Measurements from ENCODE around the gene DNAJB13.
"Not testable (repeated sequence)": the region's sequence is repeated elsewhere in the genome, so short reads cannot be mapped to it uniquely, and the experiment has no call there.

Gene DNAJB13, protein sequence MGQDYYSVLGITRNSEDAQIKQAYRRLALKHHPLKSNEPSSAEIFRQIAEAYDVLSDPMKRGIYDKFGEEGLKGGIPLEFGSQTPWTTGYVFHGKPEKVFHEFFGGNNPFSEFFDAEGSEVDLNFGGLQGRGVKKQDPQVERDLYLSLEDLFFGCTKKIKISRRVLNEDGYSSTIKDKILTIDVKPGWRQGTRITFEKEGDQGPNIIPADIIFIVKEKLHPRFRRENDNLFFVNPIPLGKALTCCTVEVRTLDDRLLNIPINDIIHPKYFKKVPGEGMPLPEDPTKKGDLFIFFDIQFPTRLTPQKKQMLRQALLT

DNA sequence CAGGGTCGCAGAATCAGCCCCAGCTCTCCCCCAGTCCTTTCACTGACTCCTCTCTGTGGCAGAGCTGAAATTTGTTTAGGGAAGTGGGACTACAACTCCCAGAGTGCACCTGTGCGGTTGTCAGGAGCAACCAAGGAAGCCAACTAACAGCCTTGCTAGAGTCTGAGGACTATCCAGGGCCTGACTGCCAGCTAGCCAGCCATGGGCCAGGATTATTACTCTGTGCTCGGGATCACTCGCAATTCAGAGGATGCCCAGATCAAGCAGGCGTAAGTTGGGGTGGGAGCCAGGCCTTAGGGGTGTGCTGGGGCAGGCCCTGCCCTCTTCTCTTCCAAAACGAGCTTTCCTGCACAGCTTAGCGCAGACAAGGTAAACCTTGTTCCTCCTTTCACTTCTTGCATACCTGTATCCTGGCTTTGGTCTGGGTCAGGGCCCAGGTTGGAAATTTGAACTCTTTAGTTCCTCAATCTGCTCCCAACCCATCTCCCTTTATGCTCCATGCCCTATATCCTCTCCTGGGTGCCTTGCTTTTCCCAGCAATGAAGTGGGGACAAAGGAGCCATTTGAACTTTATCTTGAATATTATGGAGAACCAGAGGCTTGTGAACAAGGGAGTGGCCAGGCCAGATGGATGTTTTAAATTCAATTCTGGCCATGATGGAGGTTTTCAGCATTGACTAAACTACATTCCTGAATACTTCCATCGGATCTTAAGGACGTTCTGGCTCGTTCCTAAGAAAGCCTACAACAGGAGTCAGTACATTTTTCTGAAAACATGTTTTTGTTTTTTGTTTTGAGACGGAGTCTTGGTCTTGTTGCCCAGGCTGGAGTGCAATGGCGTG, at the start of gene DNAJB13:
DNAJB13 (plus strand) TSS at position 158 of the 842 bp plus-strand sequence; CDS start at position 202, 44 bp downstream.
- no peak for DNase-seq (ENCODE audit: low read depth)

DNA sequence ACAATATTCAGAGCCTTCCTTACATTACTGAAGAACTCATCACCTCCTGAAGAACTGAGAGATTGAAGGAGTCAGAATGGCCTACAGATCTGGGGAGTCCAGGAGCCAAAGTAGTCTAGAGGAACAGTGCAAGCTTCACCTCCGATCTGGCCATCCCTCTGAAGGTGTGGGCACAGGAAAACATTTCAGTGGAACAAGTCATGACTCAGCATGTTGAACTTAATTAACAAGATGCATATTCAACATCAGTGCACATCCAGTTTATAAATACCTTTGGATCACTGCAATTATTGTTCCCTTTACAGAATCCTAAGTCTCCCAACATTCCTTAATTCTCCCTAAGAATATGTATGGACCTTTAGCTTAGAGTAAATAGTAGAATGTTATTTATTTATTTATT, 48.5 kb upstream of the DNAJB13 start:
- DNase-seq (ENCODE audit: low read depth), result no peak

DNA sequence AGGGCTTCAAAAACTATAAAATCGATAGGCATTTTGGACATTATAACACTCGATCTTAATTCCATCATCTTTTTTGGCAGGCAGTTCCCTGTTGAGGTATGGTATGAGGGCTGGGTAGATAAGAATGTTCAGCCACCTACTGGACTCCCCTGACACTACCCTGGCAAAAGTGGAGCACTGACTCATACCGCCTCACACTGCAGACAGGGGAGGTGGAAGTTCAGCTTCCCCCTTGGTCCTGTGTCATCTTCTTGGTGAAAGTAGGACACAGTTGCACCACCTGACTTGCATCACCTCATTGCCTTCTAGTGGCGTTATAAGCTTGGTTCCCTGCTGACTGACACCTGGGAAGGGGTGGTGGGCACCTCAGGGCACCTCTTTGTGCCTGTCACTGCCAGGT, 43.6 kb upstream of the DNAJB13 start:
- no peak for DNase-seq (ENCODE audit: low read depth)

DNA sequence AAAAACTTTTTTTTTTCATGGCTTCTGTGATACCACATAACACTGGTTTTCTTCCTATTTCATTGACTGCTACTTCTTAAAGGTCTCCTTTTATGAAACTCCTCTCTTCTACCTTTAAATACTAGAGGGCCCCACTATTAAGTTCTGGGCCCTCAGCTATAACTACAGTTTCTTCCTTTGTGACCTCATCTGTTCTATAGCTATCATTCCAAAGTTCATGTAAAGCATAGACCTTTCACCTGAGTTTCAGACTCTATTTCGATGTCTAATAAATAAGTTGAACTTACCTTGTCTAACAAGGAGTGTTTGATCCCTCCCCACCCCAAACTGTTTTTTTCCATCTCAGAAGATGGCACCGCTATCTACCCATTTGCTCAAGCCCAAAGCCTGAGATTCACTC, 38.8 kb upstream of the DNAJB13 start:
- DNase-seq (ENCODE audit: low read depth), result no peak

DNA sequence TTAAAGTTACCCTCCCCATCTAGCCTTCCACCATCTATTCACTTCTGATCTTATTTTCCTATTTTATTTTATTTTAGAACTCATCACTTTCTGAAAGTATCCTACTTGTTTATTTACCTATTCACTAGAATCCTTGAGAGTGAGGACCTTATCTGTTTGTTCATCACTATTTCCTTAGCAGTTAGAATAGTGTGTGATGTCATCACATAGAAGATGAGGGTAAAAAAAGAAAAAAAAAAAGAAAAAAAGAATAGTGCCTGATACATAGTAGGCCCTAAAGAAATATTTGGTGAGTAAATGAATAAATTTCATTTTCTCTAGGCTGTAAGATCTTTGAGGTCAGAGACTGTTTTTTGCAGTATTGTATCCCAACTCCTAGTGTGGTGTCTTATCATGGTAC, 37.4 kb upstream of the DNAJB13 start:
- no peak for DNase-seq (ENCODE audit: low read depth)

DNA sequence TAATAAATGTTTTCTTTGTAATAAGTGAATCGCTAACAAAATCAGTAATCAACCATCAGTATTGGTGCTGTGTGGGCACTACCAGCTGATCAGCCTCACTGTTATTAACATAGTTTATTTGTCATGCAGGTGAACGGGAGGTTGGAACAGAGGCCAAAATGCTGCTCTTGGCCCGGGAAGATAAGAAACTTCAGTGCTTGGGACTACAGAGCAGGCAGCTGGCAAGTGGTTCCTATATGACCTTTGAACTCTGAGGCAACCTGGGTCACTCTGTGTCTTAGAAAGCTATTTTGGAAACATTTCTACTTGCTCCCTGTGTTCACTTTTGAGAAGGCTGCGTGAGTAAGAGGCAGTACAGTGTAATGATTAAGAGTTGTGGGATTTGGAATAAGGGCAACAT, 36.5 kb upstream of the DNAJB13 start:
- no peak for DNase-seq (ENCODE audit: low read depth)

DNA sequence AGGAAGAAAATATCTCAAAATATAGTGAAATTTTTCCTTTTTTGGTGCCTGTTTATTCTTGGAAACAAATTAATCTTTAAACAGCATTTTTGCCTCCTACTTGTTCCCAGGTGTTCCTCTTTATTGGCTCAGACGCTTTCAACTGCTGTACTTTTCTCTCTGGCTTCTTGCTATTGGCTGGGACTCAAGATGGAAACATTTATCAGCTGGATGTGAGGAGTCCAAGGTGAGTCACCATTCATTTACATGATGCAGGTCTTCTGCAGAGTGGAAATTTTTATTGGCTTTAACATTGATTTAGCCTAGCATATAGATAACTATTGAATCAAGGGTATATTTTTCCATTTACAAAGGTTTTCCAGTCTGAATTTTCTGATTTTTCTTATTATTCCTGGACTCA, 34.4 kb upstream of the DNAJB13 start:
- no peak for DNase-seq (ENCODE audit: low read depth)

DNA sequence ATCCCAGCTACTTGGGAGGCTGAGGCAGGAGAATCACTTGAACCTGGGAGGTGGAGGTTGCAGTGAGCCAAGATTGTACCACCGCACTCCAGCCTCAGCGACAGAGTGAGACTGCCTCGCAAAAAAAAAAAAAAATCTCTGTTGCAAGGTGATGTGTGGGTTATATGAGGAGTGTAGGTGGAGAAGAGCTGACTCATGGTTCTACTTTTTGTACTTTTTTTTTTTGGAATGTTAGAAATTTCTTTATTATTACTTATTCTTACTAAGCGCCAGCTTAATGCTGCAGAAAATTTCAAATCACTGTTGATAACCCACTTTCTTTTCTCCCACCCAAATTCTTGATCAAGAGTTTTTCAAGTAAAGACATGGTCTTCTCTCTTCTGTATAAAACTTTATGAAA, 29.6 kb upstream of the DNAJB13 start:
- DNase-seq (ENCODE audit: low read depth), result no peak

DNA sequence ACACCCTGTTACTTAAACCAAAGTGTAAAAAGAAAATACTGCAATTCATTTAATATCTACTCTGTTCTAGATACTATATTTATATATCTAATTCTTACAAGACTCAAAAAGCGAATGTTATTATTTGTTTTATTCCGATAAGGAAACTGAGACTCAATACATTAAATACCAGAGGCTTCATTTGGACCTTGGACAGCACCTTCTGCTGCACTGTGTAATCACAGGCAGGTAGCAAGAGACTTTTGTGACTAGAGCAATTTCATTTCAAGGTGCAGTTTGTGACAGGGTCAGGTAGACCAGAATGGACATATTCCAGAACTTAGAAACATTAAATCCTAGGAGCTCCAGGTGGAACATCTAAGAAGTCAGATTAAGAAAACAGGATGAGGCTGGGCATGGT, 21.4 kb upstream of the DNAJB13 start:
- DNase-seq (ENCODE audit: low read depth), result no peak

DNA sequence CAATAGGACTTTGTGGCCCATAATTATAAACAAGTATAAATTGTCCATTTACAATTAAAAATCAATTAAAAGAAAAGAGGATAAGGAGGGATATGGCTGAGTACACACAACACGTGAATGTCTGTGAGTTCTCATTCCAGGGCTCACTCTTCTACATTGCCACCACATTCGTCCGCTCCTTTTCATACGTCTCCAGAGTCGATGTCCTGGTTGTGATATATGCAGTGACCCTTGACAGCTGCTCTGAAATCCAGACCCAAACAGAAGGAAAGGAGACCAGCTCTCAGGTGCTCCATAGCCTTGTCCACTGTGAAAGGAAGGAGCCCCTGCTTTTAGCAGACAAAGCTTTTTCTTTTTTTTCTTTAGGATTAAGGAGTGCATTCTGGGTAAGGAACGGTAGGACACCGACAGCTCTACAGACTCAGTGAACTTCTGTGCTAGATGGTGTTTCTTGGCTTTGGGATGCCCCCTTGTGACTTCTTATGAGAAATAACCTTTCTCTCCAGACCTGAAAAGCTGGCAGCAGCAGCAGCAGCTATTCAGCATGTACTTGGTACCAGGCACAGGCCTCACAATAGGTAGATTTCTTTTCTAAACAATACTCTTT, 19.7 kb upstream of the DNAJB13 start:
- DNase-seq (ENCODE audit: low read depth), result no peak

DNA sequence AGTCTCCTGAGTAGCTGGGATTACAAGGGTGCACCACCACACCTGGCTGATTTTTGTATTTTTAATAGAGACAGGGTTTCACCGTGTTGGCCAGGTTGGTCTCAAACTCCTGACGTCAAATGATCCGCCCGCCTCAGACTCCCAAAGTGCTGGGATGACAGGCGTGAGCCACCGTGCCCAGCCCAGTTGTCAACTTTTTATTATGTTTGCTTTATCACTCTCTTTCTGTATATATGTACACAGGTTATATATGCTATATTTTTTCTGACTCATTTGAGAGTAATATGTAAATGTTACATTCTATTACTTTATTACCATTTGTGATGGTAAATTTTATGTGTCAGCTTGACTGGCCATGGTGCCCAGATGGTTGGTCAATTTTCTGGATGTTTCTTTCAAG, 18.9 kb upstream of the DNAJB13 start:
- no peak for DNase-seq (ENCODE audit: low read depth)

DNA sequence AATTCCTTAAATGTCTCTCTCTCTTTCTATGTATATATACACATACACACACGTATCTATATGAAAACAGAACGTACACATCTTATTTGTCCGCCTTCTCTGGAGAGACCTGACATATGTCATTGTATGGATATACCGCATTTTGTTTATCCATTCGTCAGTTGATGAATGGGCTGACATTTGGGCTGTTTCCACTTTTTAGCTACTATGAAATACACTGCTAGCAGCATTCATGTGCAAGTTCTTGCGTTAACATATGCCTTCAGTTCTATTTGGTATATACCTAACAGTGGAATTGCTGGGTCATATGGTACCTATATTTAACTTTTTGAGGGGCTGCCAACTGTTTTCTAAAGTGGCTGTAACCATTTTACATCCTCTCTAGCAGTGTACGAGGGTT, 18.0 kb upstream of the DNAJB13 start:
- no peak for DNase-seq (ENCODE audit: low read depth)

DNA sequence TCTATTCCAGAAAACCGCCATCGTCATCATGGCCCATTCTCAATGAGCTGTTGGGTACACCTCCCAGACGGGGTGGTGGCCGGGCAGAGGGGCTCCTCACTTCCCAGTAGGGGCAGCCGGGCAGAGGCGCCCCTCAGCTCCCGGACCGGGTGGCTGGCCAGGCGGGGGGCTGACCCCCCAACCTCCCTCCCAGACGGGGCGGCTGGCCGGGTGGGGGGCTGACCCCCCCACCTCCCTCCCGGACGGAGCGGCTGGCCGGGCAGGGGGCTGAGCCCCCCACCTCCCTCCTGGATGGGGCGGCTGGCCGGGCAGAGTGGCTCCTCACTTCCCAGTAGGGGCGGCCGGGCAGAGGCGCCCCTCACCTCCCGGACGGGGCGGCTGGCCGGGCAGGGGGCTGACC, 14.8 kb upstream of the DNAJB13 start:
- DNase-seq (ENCODE audit: low read depth), result not testable (repeated sequence)

DNA sequence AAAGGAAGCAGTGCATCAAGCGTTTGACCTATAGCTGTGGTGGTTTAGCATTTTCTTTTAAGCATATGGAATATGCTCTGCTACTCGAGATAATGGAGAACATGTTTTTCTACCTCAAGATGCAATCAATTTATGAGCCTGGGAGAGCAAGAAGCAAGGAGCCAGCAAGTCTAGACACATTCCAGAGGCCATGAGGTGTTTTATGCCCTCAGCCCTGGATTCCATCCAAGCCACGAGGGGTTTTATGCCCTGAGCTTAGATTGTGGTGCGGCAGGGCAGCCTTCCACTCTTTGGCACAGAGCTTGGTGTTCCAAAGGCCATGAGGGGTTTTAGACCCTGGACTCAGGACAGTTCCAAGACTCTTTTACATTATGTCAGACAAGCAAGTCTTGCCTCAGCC, 11.7 kb upstream of the DNAJB13 start:
- no peak for DNase-seq (ENCODE audit: low read depth)

DNA sequence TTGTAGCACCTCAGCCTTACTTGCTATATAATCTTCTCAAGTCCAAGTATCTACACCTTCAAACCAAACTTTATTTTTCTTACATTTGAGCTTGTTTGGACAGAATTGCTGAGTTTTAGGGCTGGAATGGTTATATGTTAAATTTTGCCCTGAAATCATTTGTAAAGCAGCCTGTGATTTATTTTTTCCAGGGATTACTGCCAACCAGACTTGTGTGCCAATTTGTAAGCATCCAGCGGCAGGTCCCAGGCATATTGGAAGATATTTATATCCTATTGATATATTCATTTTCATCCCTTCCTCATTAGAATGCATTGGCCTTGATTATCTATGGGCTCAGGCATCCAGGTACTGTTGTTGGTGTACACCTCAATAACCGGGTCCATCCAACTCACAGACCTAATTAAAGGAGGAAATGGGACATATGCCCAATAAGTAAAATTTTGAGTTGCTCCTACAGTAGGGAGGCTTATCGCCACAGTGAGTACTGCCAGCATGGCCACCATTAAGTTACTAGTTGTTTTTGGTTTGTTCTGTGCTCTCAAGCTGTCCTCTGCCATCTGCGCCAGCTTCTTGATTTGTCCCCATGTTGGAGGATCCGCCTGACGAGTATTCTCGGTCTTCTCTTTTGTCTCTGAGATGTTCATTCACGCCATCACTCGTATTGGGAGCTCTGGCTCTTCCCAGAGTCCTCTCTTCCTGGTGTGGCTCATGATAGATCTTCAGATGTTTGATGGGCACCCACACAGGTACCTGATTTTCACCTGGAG, 9.8 kb upstream of the DNAJB13 start:
- DNase-seq (ENCODE audit: low read depth), result no peak

DNA sequence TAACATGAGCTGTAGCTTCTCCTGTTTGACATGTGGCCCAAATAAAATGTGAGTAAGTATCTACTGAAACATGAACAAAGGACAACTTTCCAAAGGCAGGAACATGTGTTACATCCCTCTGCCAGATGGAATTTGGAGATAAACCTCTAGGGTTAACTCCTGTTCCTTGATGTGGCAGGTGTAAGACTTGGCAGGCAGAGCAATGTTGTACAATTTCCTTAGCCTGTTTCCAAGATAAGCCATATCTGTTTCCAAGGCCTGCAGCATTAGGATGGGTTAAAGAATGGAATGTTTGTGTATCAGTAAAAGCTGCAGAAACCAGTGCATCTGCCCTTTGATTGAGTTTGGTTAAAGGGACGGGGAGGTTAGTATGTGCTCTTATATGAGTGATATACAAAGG, 8.8 kb upstream of the DNAJB13 start:
- DNase-seq (ENCODE audit: low read depth), result no peak

DNA sequence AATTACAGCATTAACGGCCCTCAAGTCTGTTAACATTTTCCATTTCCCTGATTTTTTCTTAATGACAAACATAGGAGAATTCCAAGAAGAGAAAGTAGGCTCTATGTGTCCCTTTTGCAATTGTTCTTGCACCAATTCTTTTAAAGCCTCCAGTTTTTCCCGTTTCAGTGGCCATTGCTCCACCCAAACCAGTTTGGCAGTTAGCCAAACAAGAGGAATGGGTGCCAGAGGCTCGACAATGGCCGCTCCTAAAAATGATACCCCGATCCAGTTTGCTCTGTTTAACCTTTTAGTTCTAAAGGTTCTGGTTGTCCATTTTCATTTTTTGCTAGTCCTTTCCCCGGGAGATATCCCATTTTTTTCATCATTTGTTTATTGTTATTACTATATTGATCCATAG, 6.7 kb upstream of the DNAJB13 start:
- no peak for DNase-seq (ENCODE audit: low read depth)

DNA sequence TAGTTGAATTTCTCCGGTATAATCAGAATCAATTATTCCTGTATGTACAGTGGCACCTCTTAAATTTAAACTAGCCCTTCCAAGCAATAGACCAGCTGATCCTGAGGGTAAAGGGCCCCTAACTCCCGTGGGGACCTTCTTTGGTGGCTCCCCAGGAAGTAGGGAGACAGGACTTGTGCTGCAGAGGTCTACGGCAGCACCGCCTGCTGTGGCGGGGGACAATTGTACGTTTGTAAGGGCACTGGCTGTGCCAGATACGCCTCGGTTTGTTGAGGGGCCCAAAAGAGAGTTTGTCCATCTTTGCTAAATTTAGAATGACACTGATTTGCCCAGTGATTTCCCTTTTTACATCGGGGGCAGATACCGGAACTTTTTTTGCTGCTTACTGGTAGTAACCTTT, 5.9 kb upstream of the DNAJB13 start:
- no peak for DNase-seq (ENCODE audit: low read depth)

DNA sequence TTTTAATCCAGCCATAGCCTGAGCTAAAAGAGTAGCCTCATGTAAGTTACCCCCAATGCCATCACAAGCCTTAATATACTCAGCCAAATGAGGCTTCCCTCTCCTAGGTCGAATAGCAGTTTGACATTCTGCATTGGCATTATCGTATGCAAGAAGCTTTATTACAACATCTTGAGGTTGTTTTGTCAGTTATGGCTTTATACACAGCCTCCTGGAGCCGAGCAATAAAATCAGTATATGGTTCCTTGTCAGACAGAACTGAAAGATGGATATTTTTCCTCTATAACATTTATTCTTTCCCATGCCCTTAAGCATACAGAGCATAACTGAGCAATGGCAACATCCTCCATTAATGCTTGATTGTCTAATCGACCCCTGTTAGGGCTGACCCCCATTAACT, 5.4 kb upstream of the DNAJB13 start:
- no peak for DNase-seq (ENCODE audit: low read depth)

DNA sequence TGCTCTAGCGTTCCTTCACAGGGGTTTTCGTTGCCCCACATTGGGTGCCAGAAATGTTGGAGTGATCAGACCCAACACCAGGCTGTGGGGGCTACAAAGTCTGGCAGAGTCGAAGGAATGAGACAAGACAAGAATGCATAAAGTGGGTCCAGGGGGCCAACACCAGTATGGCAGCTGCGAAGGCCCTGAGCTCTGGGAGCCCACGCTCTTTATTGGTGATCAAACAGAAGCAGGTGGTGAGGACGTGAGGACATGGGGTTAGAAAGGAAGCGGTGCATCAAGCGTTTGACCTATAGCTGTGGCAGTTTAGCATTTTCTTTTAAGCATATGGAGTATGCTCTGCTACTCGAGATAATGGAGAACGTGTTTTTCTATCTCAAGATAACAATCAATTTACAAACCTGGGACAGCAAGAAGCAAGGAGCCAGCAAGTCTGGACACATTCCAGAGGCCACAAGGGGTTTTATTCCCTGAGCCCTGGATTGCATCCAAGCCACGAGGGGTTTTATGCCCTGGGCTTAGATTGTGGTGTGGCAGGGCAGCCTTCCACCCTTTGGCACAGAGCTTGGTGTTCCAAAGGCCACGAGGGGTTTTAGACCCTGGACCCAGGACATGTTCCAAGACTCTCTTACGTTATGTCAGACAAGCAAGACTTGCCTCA, 3.9 kb upstream of the DNAJB13 start:
- DNase-seq (ENCODE audit: low read depth), result no peak

DNA sequence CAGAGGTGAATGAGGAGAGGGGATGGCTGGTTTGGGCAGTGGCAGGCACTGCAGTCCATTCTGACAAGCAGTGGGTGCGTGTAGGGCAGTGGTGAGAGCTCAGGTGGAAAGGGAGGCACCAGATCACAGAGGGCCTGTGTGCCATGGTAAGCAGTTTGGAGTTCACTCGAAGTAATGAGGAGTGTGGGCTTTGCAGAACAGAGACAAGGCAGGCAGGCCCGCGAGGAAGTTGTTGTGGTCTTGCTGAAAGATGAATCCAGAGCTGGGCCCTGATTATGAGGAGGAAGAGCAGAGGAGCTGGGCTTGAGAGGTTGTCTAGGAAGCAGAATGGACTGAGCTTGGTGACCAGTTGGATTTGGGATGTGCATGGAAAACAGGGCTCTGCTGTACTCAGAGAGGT, 1.6 kb upstream of the DNAJB13 start:
- no peak for DNase-seq (ENCODE audit: low read depth)

DNA sequence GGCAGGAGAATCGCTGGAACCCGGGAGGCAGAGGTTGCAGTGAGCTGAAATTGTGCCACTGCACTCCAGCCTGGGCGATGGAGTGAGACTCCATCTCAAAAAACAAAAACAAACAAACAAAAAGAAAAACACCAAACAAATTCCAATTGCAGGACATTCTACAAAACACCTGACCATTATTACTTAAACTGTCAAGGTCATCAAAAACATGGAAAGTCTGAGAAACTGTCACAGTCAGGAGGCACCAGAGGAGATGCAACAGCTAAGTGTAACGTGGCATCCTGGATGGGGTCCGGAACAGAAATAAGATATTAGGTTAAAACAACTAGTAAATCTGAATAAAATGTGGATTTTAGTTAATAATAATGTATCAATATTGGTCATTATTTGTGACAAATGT, 914 bp upstream of the DNAJB13 start:
- DNase-seq (ENCODE audit: low read depth), result no peak
